Stimulated activated naive CD8-positive, alpha-beta T cell treated with anti-CD3 and anti-CD28 coated beads, Interleukin-15, Interleukin-2, amounts not matched to agents 100 U/mL and 50 U/mL, for 24 hours (primary cell): ENCODE data around the gene SEC14L6.

ENCODE experiments used
- ATAC-seq: fragments of 150-1000 bp; cut with Tn5 transposase; one replicate; pipeline ENCODE4 v1.10.0; 2021
- DNase-seq: peaks from one replicate; pipeline ENCODE4 v3.0.0; 2021

Gene SEC14L6

DNA sequence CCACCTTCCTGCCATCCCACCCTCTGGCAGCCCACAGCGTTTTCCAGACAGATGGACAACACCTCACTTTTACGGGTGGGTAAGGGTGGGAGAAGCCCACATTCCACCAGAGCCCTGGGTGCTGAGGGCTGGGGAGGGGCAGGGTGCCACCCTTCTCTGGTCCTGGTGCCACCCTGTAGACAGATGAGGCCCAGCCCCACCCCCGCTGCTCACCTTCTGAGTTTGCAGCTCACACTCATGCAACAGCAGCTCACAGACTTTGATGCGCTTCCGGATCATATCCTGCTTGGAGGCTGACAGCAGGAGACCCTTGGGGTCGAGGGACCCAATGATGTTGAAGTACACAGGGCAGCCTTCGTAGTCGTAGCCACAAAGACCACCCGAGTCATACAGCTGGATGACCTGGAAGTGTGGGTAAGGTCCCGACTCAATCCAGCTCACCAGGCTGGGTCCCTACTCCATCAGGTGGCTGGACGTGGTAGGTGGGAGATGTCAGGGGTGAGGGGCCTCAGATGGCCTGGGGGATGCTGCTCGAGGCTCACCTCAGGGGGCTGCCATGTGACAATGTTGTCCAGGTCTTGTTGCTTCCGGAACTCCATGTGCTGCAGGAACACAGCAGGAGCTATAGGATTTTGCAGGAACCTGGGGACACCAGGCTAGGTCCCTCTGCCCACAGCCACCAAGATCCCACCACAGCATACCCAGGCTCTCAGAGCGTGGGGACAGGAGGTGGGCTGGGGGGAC is 51.3 kb downstream of the SEC14L6 start:
- ATAC-seq (no peak), DNase-seq (no peak)

DNA sequence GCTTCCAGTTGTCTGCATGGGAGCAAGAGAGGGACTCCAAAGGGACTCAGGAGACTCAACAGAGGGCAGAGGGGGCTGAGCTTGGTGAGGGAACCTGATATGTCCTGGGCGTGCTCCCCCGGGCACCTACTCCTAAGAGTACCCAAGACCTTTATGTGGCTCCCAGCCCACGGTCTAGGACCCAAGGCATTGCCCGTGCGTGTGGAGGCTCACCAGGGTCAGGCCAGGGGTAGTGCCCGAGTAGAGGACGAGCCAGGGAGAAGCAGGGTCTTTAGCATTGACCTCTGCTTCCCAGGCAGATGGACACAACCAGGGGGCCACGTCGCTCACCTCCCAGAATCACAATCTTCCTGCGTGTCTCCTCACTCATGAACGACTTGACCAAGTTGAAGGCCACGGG is 54.4 kb downstream of the SEC14L6 start:
- no peak for ATAC-seq
- no peak for DNase-seq

- DNase-seq (no peak), ATAC-seq (no peak)
Observed at GRCh38 chr22:30491381-30491780, 55.2 kb downstream of the SEC14L6 start.

GRCh38 chr22:30490399-30490798 is 56.1 kb downstream of the SEC14L6 start:
- DNase-seq (no peak), ATAC-seq (no peak)

- ATAC-seq (no peak), DNase-seq (no peak)
Observed at GRCh38 chr22:30488121-30488520, 58.4 kb downstream of the SEC14L6 start.

DNA sequence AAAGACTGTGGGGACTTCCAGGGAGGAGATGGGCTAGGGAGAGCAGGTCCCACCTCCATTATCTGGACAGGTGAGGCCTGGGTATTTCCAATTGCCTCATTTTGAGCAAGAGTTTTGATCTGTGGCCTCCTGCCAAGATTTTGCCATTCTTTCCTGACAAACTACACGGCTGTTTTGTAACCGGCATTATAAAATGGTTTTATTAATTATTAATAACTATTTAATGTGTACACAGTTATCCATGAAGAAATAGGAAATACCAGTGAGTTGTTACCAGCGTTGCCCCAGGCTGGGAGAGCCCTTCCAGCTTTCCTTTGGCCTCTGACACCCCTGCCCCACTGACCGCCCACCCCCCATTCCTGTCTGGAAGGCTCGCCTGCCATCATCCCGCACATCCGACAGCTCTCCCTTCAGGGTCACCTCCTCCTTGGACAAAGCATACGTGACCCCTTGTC is 59.9 kb downstream of the SEC14L6 start:
- ATAC-seq (no peak), DNase-seq (no peak)

GRCh38 chr22:30486118-30486517 is 60.4 kb downstream of the SEC14L6 start:
- DNase-seq (no peak), ATAC-seq (no peak)

DNA sequence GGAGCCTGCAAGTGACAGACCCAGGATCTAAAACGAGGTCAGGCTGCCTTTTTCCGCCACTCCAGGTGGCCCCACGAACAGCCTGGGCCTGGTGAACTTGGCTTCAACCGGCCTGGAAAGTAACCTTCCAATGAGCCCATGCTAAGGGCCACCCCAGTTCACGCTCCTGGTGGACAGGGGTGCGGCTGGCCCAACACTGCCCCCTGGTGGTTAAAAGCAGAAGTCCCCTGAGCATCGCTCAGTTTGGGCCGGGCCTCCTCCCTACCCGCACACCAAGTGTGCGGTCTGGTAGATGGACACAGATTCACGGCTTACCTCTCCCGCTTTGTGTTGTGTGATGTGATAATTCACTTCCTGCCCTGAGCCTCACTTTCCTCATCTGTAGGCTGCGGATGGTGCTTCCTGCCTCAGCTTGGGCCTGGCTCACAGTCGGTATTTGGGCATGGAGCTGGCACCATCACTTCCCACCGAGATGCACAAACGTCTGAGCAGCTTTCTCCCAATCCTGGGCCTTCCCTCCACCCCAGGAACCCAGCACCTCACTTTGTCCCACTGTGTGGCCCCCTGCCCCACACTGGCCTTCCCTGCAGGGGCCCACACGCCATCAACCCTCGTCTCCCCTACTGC is 61.1 kb downstream of the SEC14L6 start:
- DNase-seq (peak; percentile 81), ATAC-seq (peak; percentile 96)

GRCh38 chr22:30483169-30483568 is 63.4 kb downstream of the SEC14L6 start:
- ATAC-seq: no peak

DNA sequence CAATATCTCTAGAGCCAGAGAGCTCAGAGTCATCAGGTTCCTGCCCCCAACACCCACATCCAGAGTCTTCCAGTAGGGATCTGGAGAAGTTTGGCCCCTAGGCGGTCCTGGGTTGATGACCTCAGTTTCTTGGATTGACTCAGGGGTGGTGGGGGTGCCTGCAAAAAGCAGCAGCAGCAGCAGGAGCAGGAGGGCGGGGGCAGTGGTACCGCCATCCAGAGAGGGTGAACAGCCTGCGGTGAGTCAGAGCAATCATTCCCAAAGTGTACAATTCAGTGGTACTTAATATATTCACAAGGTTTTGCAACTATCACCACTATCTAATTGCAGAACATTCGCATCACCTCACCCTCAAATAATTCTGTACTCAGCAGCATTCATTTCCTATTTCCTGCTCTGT is 64.8 kb downstream of the SEC14L6 start:
- DNase-seq: no peak
- no peak for ATAC-seq

More at GRCh38 chr22:30483169-30483568, 63.4 kb downstream of the SEC14L6 start:
- no peak for DNase-seq

DNA sequence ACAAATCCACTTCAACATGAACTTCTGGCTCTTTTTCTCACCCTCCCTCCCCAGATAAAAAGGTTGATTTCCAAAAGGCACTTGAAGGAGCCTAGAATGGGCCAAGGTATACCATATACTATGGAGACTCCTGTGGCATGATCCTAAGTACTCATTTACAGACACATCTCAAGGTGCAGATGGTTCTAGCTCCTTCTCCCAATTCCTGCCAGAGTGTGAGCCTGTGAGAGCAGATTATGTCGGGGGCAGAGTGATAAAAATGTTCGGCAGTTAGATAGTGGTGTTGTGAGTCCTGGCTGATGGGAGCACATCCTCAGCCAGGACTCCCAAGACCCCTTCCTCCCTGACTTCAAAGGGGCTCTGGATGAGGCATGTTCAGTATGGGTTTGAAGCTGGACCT is 66.6 kb downstream of the SEC14L6 start:
- ATAC-seq (no peak), DNase-seq (no peak)

- no peak for DNase-seq
- no peak for ATAC-seq
Observed at GRCh38 chr22:30474683-30475424, 71.7 kb downstream of the SEC14L6 start.

DNA sequence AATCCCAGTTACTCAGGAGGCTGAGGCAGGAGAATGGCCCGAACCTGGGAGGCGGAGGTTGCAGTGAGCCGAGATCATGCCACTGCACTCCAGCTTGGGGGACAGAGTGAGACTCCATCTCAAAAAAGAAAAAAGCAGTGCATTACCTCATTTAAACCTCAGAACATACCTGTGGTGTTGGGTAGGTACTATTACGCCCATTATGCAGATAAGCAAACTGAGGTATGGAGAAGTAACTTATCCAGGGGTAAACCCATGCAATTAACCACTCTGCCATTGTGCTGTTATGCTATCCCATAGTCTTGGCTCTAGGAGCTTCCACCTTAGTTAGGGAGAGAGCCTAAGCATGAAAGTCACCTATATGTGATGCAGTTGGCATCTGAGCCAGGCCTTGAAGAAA is 72.4 kb downstream of the SEC14L6 start:
- no peak for DNase-seq
- ATAC-seq: no peak

GRCh38 chr22:30472994-30473720 is 73.4 kb downstream of the SEC14L6 start:
- no peak for DNase-seq
- ATAC-seq: no peak
